ENCODE results near the gene SCRN1.

- TF ChIP-seq EP300 (IDR thresholded peaks at IDR 0.05; ENCODE audit: borderline replicate concordance): no peak
- TF ChIP-seq MAX (IDR thresholded peaks at IDR 0.05): no peak
- TF ChIP-seq YY1 (IDR thresholded peaks at IDR 0.05; ENCODE audit: low read depth): no peak
- TF ChIP-seq REST (IDR thresholded peaks at IDR 0.05; ENCODE audit: low read depth): no peak
- no peak for TF ChIP-seq CEBPB (IDR thresholded peaks at IDR 0.05)
- no peak for TF ChIP-seq EGR1 (IDR thresholded peaks at IDR 0.05)
- TF ChIP-seq ZBTB7A (IDR thresholded peaks at IDR 0.05; ENCODE audit: low read depth): no peak
Measured at GRCh38 chr7:29937132-29937531, 52.5 kb downstream of the SCRN1 start.

Measured in Ishikawa (cell line).